Smooth muscle cell (in vitro differentiated cells): ENCODE measurements around the gene HIRA. TPM values are rescaled to one million over a fixed set of nuclear protein-coding genes. Genes with fewer than 3 reads are reported as not detected.

Source experiments
- DNase-seq: peaks from one replicate; lab custom pipeline; 2025; ENCODE audit not compliant: unreplicated experiment; lab: John Stamatoyannopoulos, UW
- H2AFZ ChIP-seq: fragments of 200-600 bp; sonication (generic); 2 replicates; pipeline ENCODE4 v1.6.0; 2016; ENCODE audit warnings: antibody characterized with exemption, low read depth, mild to moderate bottlenecking
- H3F3A ChIP-seq: fragments of 200-600 bp; sonication (generic); 2 replicates; pipeline ENCODE4 v1.6.0; 2017; ENCODE audit warnings: antibody characterized with exemption, low read depth
- H3K27ac ChIP-seq: fragments of 200-600 bp; sonication (generic); 2 replicates; pipeline ENCODE4 v1.5.1; 2016; ENCODE audit warnings: low read depth, mild to moderate bottlenecking
- H3K27me3 ChIP-seq: fragments of 200-600 bp; sonication (generic); 2 replicates; pipeline ENCODE4 v1.6.1; 2016; ENCODE audit warnings: low read depth, mild to moderate bottlenecking
- H3K36me3 ChIP-seq: fragments of 200-600 bp; sonication (generic); 2 replicates; pipeline ENCODE4 v1.5.1; 2016; ENCODE audit warnings: low read depth
- H3K4me1 ChIP-seq: fragments of 200-600 bp; sonication (generic); 2 replicates; pipeline ENCODE4 v1.5.1; 2016; ENCODE audit warnings: low read depth
- H3K4me2 ChIP-seq: fragments of 200-600 bp; sonication (generic); 2 replicates; pipeline ENCODE4 v1.6.0; 2016; ENCODE audit warnings: mild to moderate bottlenecking
- H3K4me3 ChIP-seq: fragments of 200-600 bp; sonication (generic); 2 replicates; pipeline ENCODE4 v1.5.1; 2016; ENCODE audit warnings: mild to moderate bottlenecking
- H3K79me2 ChIP-seq: fragments of 200-600 bp; sonication (generic); 2 replicates; pipeline ENCODE4 v1.6.0; 2016; ENCODE audit warnings: low read depth, mild to moderate bottlenecking
- H3K9ac ChIP-seq: fragments of 200-600 bp; sonication (generic); 2 replicates; pipeline ENCODE4 v1.6.0; 2016; ENCODE audit warnings: low read depth
- H3K9me3 ChIP-seq: fragments of 200-600 bp; sonication (generic); replicated peaks from 2 replicates; pipeline ENCODE4 v1.5.1; 2016; ENCODE audit warnings: low read depth
- H4K20me1 ChIP-seq: fragments of 200-600 bp; sonication (generic); 2 replicates; pipeline ENCODE4 v1.6.0; 2016; ENCODE audit warnings: low read depth
- WGBS: methylation state at CpG from one replicate; pipeline ENCODE4 v1.1.7; 2016; ENCODE audit warnings: low lambda C conversion rate; 5-methylcytosine and 5-hydroxymethylcytosine counted together
- polyA plus RNA-seq: library from polyadenylated mRNA; unstranded; fragments of >200 nt; fragmentation: Nextera tagmentation; extraction: Ambion mirVana; gene quantifications from 2 replicates; pipeline ENCODE4 v1.2.1, GENCODE V29; 2016
- total RNA-seq: library from RNA; depleted of rRNA; stranded (reverse); fragments of >200 nt; gene quantifications from 2 replicates; pipeline ENCODE4 v1.2.3, GENCODE V29; 2014
- TF ChIP-seq, protein P1 (sequence below): fragments of 200-600 bp; sonication (generic); IDR thresholded peaks from 2 replicates; pipeline ENCODE4 v1.5.1; 2017; ENCODE audit warnings: borderline replicate concordance, mild to moderate bottlenecking, antibody characterized with exemption; ENCODE audit not compliant: insufficient read depth, poor library complexity, severe bottlenecking

HIRA gene
- total and polyA plus RNA-seq, 2 experiments from 2014 or later: 7.3 to 8.7 TPM

DNA sequence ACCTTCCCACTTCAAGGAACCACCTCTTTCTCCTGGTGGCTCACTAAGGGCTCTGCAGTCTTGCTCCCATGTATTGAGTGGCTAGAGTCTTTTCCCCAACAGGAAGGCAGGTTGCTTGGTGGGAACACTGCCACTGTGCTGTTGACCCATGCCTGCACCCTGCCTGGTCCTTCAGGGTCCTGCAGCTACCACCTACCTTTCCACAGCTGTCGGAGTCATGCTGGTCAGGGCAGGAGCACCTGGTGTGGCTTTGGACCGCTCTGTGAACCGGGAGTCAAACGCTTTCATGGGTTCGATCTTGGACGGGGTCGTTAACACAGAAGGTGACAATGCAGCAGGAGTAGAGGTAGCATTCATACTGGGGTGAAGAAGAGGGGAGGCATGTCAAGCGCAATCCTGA is 56.1 kb downstream of the HIRA start:
- peaks cover 22% of the 10 kb centered on the region for H3K36me3 ChIP-seq
- H3K4me3 ChIP-seq: no peak overlapping the region
- TF ChIP-seq, protein P1, sequence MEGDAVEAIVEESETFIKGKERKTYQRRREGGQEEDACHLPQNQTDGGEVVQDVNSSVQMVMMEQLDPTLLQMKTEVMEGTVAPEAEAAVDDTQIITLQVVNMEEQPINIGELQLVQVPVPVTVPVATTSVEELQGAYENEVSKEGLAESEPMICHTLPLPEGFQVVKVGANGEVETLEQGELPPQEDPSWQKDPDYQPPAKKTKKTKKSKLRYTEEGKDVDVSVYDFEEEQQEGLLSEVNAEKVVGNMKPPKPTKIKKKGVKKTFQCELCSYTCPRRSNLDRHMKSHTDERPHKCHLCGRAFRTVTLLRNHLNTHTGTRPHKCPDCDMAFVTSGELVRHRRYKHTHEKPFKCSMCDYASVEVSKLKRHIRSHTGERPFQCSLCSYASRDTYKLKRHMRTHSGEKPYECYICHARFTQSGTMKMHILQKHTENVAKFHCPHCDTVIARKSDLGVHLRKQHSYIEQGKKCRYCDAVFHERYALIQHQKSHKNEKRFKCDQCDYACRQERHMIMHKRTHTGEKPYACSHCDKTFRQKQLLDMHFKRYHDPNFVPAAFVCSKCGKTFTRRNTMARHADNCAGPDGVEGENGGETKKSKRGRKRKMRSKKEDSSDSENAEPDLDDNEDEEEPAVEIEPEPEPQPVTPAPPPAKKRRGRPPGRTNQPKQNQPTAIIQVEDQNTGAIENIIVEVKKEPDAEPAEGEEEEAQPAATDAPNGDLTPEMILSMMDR: no peak
- H2AFZ ChIP-seq: no peak overlapping the region
- DNase-seq: no peak
- no peak overlapping the region for H3K9ac ChIP-seq
- WGBS: 98% methylated on average over 8 of the region's 8 CpGs
- no peaks in the 10 kb centered on the region for H3K4me1 ChIP-seq
- H3K9me3 ChIP-seq: no peaks in the 10 kb centered on the region
- H3K79me2 ChIP-seq: no peaks in the 10 kb centered on the region
- no peaks in the 10 kb centered on the region for H3K27me3 ChIP-seq
- H4K20me1 ChIP-seq: peaks cover 4% of the 10 kb centered on the region
- H3F3A ChIP-seq: no peaks in the 10 kb centered on the region
- H3K4me2 ChIP-seq: no peak overlapping the region
- no peak overlapping the region for H3K27ac ChIP-seq

DNA sequence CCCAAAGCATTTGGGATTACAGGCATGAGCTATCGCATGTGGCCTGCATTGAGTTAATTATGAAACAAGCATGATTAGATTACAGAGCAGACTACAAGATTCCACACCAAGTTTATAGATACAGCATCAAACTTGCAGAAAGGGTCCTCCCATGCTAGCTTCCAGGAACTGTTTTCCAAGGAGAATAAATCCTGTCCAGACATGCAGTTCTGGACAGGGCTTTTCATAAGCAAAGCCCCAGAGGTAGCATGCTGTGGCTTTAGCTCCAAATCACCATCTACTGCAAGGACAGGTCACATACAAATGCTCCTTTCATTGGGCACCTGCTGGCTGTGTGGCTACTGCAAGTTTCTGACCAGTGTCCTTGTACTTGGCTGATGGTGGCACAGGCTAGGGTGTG is 57.1 kb downstream of the HIRA start:
- Histone ChIP-seq H3F3A (no peaks in the 10 kb centered on the region), H3K9ac (no peak overlapping the region), H3K27me3 (no peaks in the 10 kb centered on the region), H3K4me1 (no peaks in the 10 kb centered on the region), H3K9me3 (no peaks in the 10 kb centered on the region), H3K36me3 (peaks cover 22% of the 10 kb centered on the region), H3K27ac (no peak overlapping the region), H3K4me2 (no peak overlapping the region), H3K4me3 (no peak overlapping the region), H3K79me2 (no peaks in the 10 kb centered on the region), H2AFZ (no peak overlapping the region), H4K20me1 (peaks cover 4% of the 10 kb centered on the region)
- no peak for DNase-seq
- 88% methylated on average over 1 of the region's 1 CpG for WGBS
- TF ChIP-seq, protein P1: no peak

DNA sequence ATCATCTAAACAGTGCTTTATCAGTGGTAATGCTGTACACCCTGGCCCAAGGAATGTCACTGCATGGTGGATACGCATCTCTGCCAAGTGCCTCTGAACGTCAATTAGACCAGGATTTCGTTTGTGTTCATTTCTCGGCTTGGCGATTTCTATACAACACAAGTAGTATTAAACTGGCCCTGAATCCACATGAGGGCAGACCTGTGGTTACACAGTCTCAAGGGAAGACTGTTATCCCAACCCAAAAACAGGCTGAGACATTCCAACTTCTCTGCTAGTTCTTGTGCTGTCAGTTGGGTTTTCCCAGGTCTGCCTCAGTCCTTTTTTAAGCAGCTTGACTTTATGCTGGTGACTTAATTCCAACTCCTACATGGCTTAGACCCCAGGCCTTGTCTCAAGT is 58.1 kb downstream of the HIRA start:
- H3K27me3 ChIP-seq: no peaks in the 10 kb centered on the region
- peaks cover 22% of the 10 kb centered on the region for H3K36me3 ChIP-seq
- DNase-seq: no peak
- no peaks in the 10 kb centered on the region for H3K4me1 ChIP-seq
- no peak overlapping the region for H2AFZ ChIP-seq
- no peaks in the 10 kb centered on the region for H3K79me2 ChIP-seq
- H3K9ac ChIP-seq: no peak overlapping the region
- H3K9me3 ChIP-seq: no peaks in the 10 kb centered on the region
- 94% methylated on average over 5 of the region's 5 CpGs for WGBS
- TF ChIP-seq, protein P1: no peak
- H3K4me2 ChIP-seq: no peak overlapping the region
- peaks cover 3% of the 10 kb centered on the region for H4K20me1 ChIP-seq
- no peaks in the 10 kb centered on the region for H3F3A ChIP-seq
- H3K4me3 ChIP-seq: no peak overlapping the region
- H3K27ac ChIP-seq: no peak overlapping the region

DNA sequence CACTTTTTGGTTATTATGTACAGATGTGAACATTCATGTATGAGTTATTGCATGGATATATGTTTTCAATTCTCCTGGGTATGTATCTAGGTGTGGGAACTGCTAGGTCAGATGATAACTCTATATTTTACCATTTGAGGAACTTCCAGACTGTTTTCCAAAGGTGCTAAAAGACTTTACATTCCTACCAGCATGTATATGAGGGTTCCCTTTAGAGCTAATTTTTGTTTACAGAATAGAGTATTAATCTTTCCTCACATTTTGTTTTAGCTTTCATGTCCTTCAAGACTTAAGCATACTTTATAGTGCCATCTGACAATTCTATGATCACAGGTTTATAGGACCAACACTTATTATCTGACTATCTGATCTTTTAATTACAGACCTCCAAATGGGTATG is 59.6 kb downstream of the HIRA start:
- Histone ChIP-seq H3K27ac (no peak overlapping the region), H3F3A (no peaks in the 10 kb centered on the region), H4K20me1 (no peaks in the 10 kb centered on the region), H3K79me2 (no peaks in the 10 kb centered on the region), H2AFZ (no peak overlapping the region), H3K27me3 (no peaks in the 10 kb centered on the region), H3K4me3 (no peak overlapping the region), H3K4me2 (no peak overlapping the region), H3K9me3 (no peaks in the 10 kb centered on the region), H3K9ac (no peak overlapping the region), H3K36me3 (peaks cover 32% of the 10 kb centered on the region), H3K4me1 (no peaks in the 10 kb centered on the region)
- TF ChIP-seq, protein P1: no peak
- DNase-seq: no peak
